Posterior cingulate gyrus (tissue), 11 donors: ENCODE measurements around the gene GNRH2.
"Not testable (repeated sequence)": the region's sequence is repeated elsewhere in the genome, so short reads cannot be mapped to it uniquely, and the experiment has no call there.

Experiments
- DNase-seq, 10 donors: peaks; one replicate each; pipeline versions ENCODE4 v3.0.0 to v3.0.0-alpha.2; 2020 to 2021; ENCODE audit warnings: mixed read lengths in 3 of 10
- intact Hi-C: fragments of 100-400 bp; cut with DNase I; formaldehyde crosslinking; loops from one replicate; pipeline ENCODE4 v1.15.1; 2023

GNRH2 gene

GRCh38 chr20:3040086-3040485 is 3.3 kb upstream of the GNRH2 start:
- intact Hi-C loops, result no loop called here
- DNase-seq, result no peak

- no peak for DNase-seq
- intact Hi-C loops, result no loop called here
Measured at GRCh38 chr20:3041854-3042409, 1.5 kb upstream of the GNRH2 start.

- intact Hi-C loops, result no loop called here
- peak in 1 of 10 donors; percentile 62 for DNase-seq
Measured at GRCh38 chr20:3042625-3043024, 797 bp upstream of the GNRH2 start.

GRCh38 chr20:3044336-3044965 is 1.0 kb downstream of the GNRH2 start:
- peak in 1 of 10 donors; percentile 70 for DNase-seq
- intact Hi-C loops, result no loop called here

GRCh38 chr20:3045042-3045815 is 1.8 kb downstream of the GNRH2 start:
- DNase-seq, result peak; percentile 42 to 93 (median 77)

GRCh38 chr20:3045816-3046676 is 2.6 kb downstream of the GNRH2 start, which contains the start of gene MRPS26:
TSS of gene MRPS26 (plus strand) at chr20:3046052. CDS start at chr20:3046069, 17 bp downstream.
- intact Hi-C loops, result no loop called here
- DNase-seq, result peak; percentile 79 to 99 (median 90)

More at GRCh38 chr20:3045042-3045815, 1.8 kb downstream of the GNRH2 start:
- intact Hi-C loops, result no loop called here

- intact Hi-C loops, result no loop called here
- DNase-seq, result peak in 5 of 10 donors; percentile 26 to 87 (median 36)
Measured at GRCh38 chr20:3046677-3047462, 3.4 kb downstream of the GNRH2 start.

- intact Hi-C loops, result no loop called here
- DNase-seq, result peak in 1 of 10 donors; percentile 27
Measured at GRCh38 chr20:3047486-3048419, 4.3 kb downstream of the GNRH2 start.

GRCh38 chr20:3051385-3052019 is 8.1 kb downstream of the GNRH2 start:
- DNase-seq, result no peak
- intact Hi-C loops, result loop anchor here (10.0 kb wide), 1 partner anchor 263 kb away; no protein-coding TSS in a partner anchor

GRCh38 chr20:3059489-3059888 is 16.1 kb downstream of the GNRH2 start:
- DNase-seq, result peak in 1 of 10 donors; percentile 35
- intact Hi-C loops, result loop anchor here (10.0 kb wide), 1 partner anchor 255 kb away; no protein-coding TSS in a partner anchor

- DNase-seq, result peak in 1 of 10 donors; percentile 6
- intact Hi-C loops, result not testable (repeated sequence)
Measured at GRCh38 chr20:3064119-3064518, 20.7 kb downstream of the GNRH2 start.

GRCh38 chr20:3067139-3068014 is 24.0 kb downstream of the GNRH2 start:
- intact Hi-C loops, result no loop called here
- DNase-seq, result peak in 1 of 10 donors; percentile 64

GRCh38 chr20:3068075-3068474 is 24.7 kb downstream of the GNRH2 start:
- peak in 1 of 10 donors; percentile 43 for DNase-seq
- intact Hi-C loops, result no loop called here

- intact Hi-C loops, result no loop called here
- DNase-seq, result peak in 1 of 10 donors; percentile 75
Measured at GRCh38 chr20:3068986-3069900, 25.8 kb downstream of the GNRH2 start.

GRCh38 chr20:3070725-3071124 is 27.3 kb downstream of the GNRH2 start:
- intact Hi-C loops, result no loop called here
- DNase-seq, result peak in 1 of 10 donors; percentile 10

GRCh38 chr20:3071266-3071609 is 27.8 kb downstream of the GNRH2 start:
- intact Hi-C loops, result no loop called here
- no peak for DNase-seq
